ENCODE measurements around the gene APOL2.

- TF ChIP-seq, protein P1, sequence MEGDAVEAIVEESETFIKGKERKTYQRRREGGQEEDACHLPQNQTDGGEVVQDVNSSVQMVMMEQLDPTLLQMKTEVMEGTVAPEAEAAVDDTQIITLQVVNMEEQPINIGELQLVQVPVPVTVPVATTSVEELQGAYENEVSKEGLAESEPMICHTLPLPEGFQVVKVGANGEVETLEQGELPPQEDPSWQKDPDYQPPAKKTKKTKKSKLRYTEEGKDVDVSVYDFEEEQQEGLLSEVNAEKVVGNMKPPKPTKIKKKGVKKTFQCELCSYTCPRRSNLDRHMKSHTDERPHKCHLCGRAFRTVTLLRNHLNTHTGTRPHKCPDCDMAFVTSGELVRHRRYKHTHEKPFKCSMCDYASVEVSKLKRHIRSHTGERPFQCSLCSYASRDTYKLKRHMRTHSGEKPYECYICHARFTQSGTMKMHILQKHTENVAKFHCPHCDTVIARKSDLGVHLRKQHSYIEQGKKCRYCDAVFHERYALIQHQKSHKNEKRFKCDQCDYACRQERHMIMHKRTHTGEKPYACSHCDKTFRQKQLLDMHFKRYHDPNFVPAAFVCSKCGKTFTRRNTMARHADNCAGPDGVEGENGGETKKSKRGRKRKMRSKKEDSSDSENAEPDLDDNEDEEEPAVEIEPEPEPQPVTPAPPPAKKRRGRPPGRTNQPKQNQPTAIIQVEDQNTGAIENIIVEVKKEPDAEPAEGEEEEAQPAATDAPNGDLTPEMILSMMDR (IDR thresholded peaks at IDR 0.05; ENCODE audit: low read length): peak; percentile 71
- no peak for TF ChIP-seq EZH2 (IDR thresholded peaks at IDR 0.05; ENCODE audit: borderline replicate concordance, low read length)
Observed at GRCh38 chr22:36239401-36240171, at the start of gene APOL2.
